HCT116 (cell line): ENCODE measurements around the gene TMEM204. TPM values are rescaled to one million over a fixed set of nuclear protein-coding genes. Genes with fewer than 3 reads are reported as not detected.
A peak's percentile ranks its signal among the peaks of the same experiment; 100 is the strongest.

Source experiments
- ATAC-seq: fragments of 200-7000 bp; cut with Tn5 transposase; 2 replicates; pipeline ENCODE4 v1.9.1; 2020; ENCODE audit warnings: mild to moderate bottlenecking, moderate library complexity
- BruUV-seq: library from RNA; stranded (reverse); fragments of 400-500 nt; replicated peaks from 2 replicates; lab custom pipeline; 2021; lab: Mats Ljungman, UMichigan
- CTCF ChIA-PET: fragments of 300-600 bp; sonication (Branson Sonifier 250); formaldehyde crosslinking; loops from one replicate; lab custom pipeline; 2021; ENCODE audit warnings: antibody characterized with exemption; lab: Charles Lee
- POLR2A ChIA-PET: fragments of 300-600, 350-600 bp; sonication (Branson Sonifier 250); formaldehyde crosslinking; loops from one replicate; lab custom pipeline; 2021; ENCODE audit warnings: antibody characterized with exemption; lab: Charles Lee
- RAD21 ChIA-PET, 2 experiments: fragments of 300-600 bp; sonication (Branson Sonifier 250); formaldehyde crosslinking; loops; one replicate each; lab custom pipeline; 2023; ENCODE audit warnings: low total read pairs in 2 of 2; ENCODE audit not compliant: uncharacterized antibody in 2 of 2, unreplicated experiment in 2 of 2, low non-redundant PET in 1 of 2; lab: Charles Lee
- DNase-seq: peaks from one replicate; pipeline ENCODE4 v3.0.0-alpha.2; 2010; ENCODE audit warnings: low read depth, low spot score
- H2AFZ ChIP-seq: fragments of 200-600 bp; shearing (Covaris generic), sonication (generic); 2 replicates; pipeline ENCODE4 v1.6.1; 2017; ENCODE audit warnings: low read depth, mixed run types, mixed read lengths, antibody characterized with exemption, low read length; ENCODE audit not compliant: poor library complexity, severe bottlenecking
- H3K27ac ChIP-seq: 2 replicates; pipeline ENCODE4 v1.5.1; 2012; ENCODE audit warnings: low read depth, low read length
- H3K27me3 ChIP-seq: fragments of 200-600 bp; sonication (generic); 2 replicates; pipeline ENCODE4 v1.6.1; 2016; ENCODE audit warnings: mixed run types, low read length, mixed read lengths; ENCODE audit not compliant: insufficient read depth
- H3K36me3 ChIP-seq, 2 experiments: fragments of 200-500 bp in 1 of 2; fragments of 200-600 bp in 1 of 2; sonication (Bioruptor generic) in 1 of 2; sonication (generic) in 1 of 2; 2 replicates each; pipeline versions ENCODE4 v1.5.1 to v1.6.1; 2014 to 2016; ENCODE audit warnings: low read length in 2 of 2, inconsistent platforms in 1 of 2, mixed read lengths in 1 of 2, mixed run types in 1 of 2; ENCODE audit not compliant: insufficient read depth in 2 of 2, control insufficient read depth in 1 of 2
- H3K4me1 ChIP-seq, 2 experiments: fragments of 200-600 bp in 1 of 2; sonication (generic) in 1 of 2; 2 replicates each; pipeline versions ENCODE4 v1.5.1 to v1.6.1; 2012 to 2017; ENCODE audit warnings: low read length in 2 of 2, inconsistent platforms in 1 of 2, mild to moderate bottlenecking in 1 of 2, mixed read lengths in 1 of 2, mixed run types in 1 of 2, moderate library complexity in 1 of 2; ENCODE audit not compliant: insufficient read depth in 2 of 2, control insufficient read depth in 1 of 2
- H3K4me2 ChIP-seq: fragments of 200-600 bp; sonication (generic); 2 replicates; pipeline ENCODE4 v1.6.1; 2017; ENCODE audit warnings: mixed run types, low read length, mixed read lengths
- H3K4me3 ChIP-seq, 2 experiments: fragments of 200-600 bp in 1 of 2; sonication (generic) in 1 of 2; replicated peaks in 1 of 2; 2 replicates each; pipeline ENCODE4 v1.5.1; 2011 to 2016; ENCODE audit warnings: low read length in 2 of 2, control low read depth in 1 of 2, low read depth in 1 of 2, mild to moderate bottlenecking in 1 of 2, mixed read lengths in 1 of 2, mixed run types in 1 of 2
- H3K79me2 ChIP-seq: fragments of 200-600 bp; sonication (generic); 2 replicates; pipeline ENCODE4 v1.6.1; 2017; ENCODE audit warnings: mild to moderate bottlenecking, mixed run types, low read length, moderate library complexity, mixed read lengths; ENCODE audit not compliant: insufficient read depth
- H3K9ac ChIP-seq: fragments of 200-600 bp; sonication (generic); 2 replicates; pipeline ENCODE4 v1.6.1; 2016; ENCODE audit warnings: low read length, mixed read lengths
- H3K9me2 ChIP-seq: fragments of 200-600 bp; sonication (generic), shearing (Covaris generic); 2 replicates; pipeline ENCODE4 v1.6.1; 2017; ENCODE audit warnings: mixed run types, mild to moderate bottlenecking, moderate library complexity; ENCODE audit not compliant: insufficient read depth
- H3K9me3 ChIP-seq, 2 experiments: fragments of 200-500 bp in 1 of 2; fragments of 200-600 bp in 1 of 2; sonication (Bioruptor generic) in 1 of 2; sonication (generic) in 1 of 2; 2 replicates each; pipeline ENCODE4 v1.6.1; 2014 to 2017; ENCODE audit warnings: low read length in 2 of 2, mixed read lengths in 2 of 2, inconsistent platforms in 1 of 2, low read depth in 1 of 2, mild to moderate bottlenecking in 1 of 2, mixed run types in 1 of 2, moderate library complexity in 1 of 2; ENCODE audit not compliant: control insufficient read depth in 1 of 2, insufficient read depth in 1 of 2
- H4K20me1 ChIP-seq: fragments of 200-600 bp; sonication (generic), shearing (Covaris generic); 2 replicates; pipeline ENCODE4 v1.6.1; 2017; ENCODE audit warnings: mixed run types, mild to moderate bottlenecking, moderate library complexity; ENCODE audit not compliant: insufficient read depth
- CEBPB ChIP-seq: IDR thresholded peaks from 2 replicates; pipeline ENCODE4 v1.6.1; 2012; ENCODE audit warnings: low read depth
- CTCF ChIP-seq, 3 experiments: fragments of 200-600 bp in 1 of 3; sonication (generic) in 1 of 3; IDR thresholded peaks in 2 of 3; conservative IDR thresholded peaks in 1 of 3; 2 replicates each; pipeline ENCODE4 v1.5.1; 2012 to 2017; ENCODE audit warnings: low read depth in 2 of 3, low read length in 2 of 3, antibody characterized with exemption in 1 of 3, borderline replicate concordance in 1 of 3, control low read depth in 1 of 3, mild to moderate bottlenecking in 1 of 3, mixed read lengths in 1 of 3, mixed run types in 1 of 3, moderate library complexity in 1 of 3; ENCODE audit not compliant: insufficient read depth in 1 of 3
- EZH2 ChIP-seq: fragments of 200-600 bp; sonication (generic); IDR thresholded peaks from 2 replicates; pipeline ENCODE4 v1.6.1; 2017; ENCODE audit warnings: antibody characterized with exemption, mixed run types
- EZH2phosphoT487 ChIP-seq: fragments of 200-600 bp; IDR thresholded peaks from 2 replicates; pipeline ENCODE4 v1.6.1; 2018; ENCODE audit warnings: antibody characterized with exemption, borderline replicate concordance
- MAX ChIP-seq: IDR thresholded peaks from 2 replicates; pipeline ENCODE4 v1.6.1; 2012
- POLR2A ChIP-seq: IDR thresholded peaks from 2 replicates; pipeline ENCODE4 v1.7.0; 2011; ENCODE audit warnings: borderline replicate concordance; ENCODE audit not compliant: insufficient read depth, insufficient read length; ENCODE audit errors: extremely low read depth
- RAD21 ChIP-seq: IDR thresholded peaks from 2 replicates; pipeline ENCODE4 v1.6.1; 2012; ENCODE audit warnings: low read depth, mild to moderate bottlenecking
- SIN3A ChIP-seq: IDR thresholded peaks from 2 replicates; pipeline ENCODE4 v1.6.1; 2012; ENCODE audit warnings: low read depth
- SP1 ChIP-seq: IDR thresholded peaks from 2 replicates; pipeline ENCODE4 v1.6.1; 2012; ENCODE audit warnings: low read depth
- YY1 ChIP-seq: IDR thresholded peaks from 2 replicates; pipeline ENCODE4 v1.6.1; 2011; ENCODE audit warnings: low read length, low read depth, moderate library complexity, mild to moderate bottlenecking; ENCODE audit not compliant: insufficient replicate concordance; ENCODE audit errors: extremely low read depth
- intact Hi-C: fragments of 100-400 bp; cut with micrococcal nuclease; formaldehyde crosslinking; loops from 2 replicates; pipeline ENCODE4 v1.10.0; 2022
- total RNA-seq: library from RNA; stranded (reverse); gene quantifications from one replicate; pipeline ENCODE4 v1.2.1, GENCODE V29; 2021; ENCODE audit not compliant: unreplicated experiment

TMEM204 gene
- total RNA-seq, 1 experiment from 2014 or later = 0.22 TPM

GRCh38 chr16:1511662-1512569, 21.6 kb upstream of the TMEM204 start:
- Histone ChIP-seq H2AFZ (no peak overlapping the region), H4K20me1 (no peaks in the 10 kb centered on the region), H3K36me3 (peaks cover 0 to 3% of the 10 kb centered on the region in 2 experiments; a peak in 1 of 4 replicates), H3K9ac (no peak overlapping the region)
- TF ChIP-seq SP1 = no peak
- TF ChIP-seq MAX = no peak
- no peak for TF ChIP-seq EZH2phosphoT487
- TF ChIP-seq YY1 = no peak
- no peak for TF ChIP-seq POLR2A
- no peak for TF ChIP-seq SIN3A
- TF ChIP-seq RAD21 = no peak
- no peak for TF ChIP-seq CTCF (IDR thresholded peaks at IDR 0.05 in 2 of 3, conservative IDR thresholded peaks at IDR 0.05 in 1 of 3; ENCODE audit: borderline replicate concordance in 1 of 3, insufficient read depth in 1 of 3, low read depth in 2 of 3, low read length in 2 of 3)
- TF ChIP-seq CEBPB = no peak
- no peak for TF ChIP-seq EZH2
- TF ChIP-seq, all 23 proteins: peak for 0
- Histone ChIP-seq H3K9me2 (no peaks in the 10 kb centered on the region), H3K4me2 (no peak overlapping the region), H3K4me3 (no peak overlapping the region), H3K27me3 (no peaks in the 10 kb centered on the region), H3K4me1 (no peaks in the 10 kb centered on the region), H3K79me2 (no peaks in the 10 kb centered on the region), H3K27ac (no peak overlapping the region), H3K9me3 (no peaks in the 10 kb centered on the region)
- ATAC-seq = peak; percentile 47
- DNase-seq = no peak
- ChIA-PET POLR2A (no interaction called here), RAD21 (no interaction called here), CTCF (no interaction called here)
- intact Hi-C loops = no loop called here
- no TSS peak for BruUV-seq
